Muscle of leg (tissue), 11 donors: ENCODE data around the gene GRK4. TPM values are rescaled to one million over a fixed set of nuclear protein-coding genes. Genes with fewer than 3 reads are reported as not detected.

Source experiments
- DNase-seq: peaks from one replicate; pipeline ENCODE4 v3.0.0; 2013
- H3K27ac ChIP-seq: one replicate; pipeline ENCODE4 v1.5.1; 2013; ENCODE audit warnings: mild to moderate bottlenecking, low read length, control low read depth
- H3K27me3 ChIP-seq: one replicate; pipeline ENCODE4 v1.6.1; 2013; ENCODE audit warnings: low read length; ENCODE audit not compliant: control insufficient read depth, insufficient read depth
- H3K36me3 ChIP-seq: one replicate; pipeline ENCODE4 v1.6.1; 2013; ENCODE audit warnings: low read length; ENCODE audit not compliant: control insufficient read depth, insufficient read depth
- H3K4me1 ChIP-seq: one replicate; pipeline ENCODE4 v1.6.1; 2013; ENCODE audit warnings: low read length; ENCODE audit not compliant: control insufficient read depth, insufficient read depth
- H3K4me3 ChIP-seq: one replicate; pipeline ENCODE4 v1.5.1; 2013; ENCODE audit warnings: low read length, control low read depth
- H3K9me3 ChIP-seq: replicated peaks from 2 replicates; pipeline ENCODE4 v1.6.1; 2013; ENCODE audit warnings: low read depth, low read length; ENCODE audit not compliant: control insufficient read depth
- WGBS: methylation state at CpG from one replicate; pipeline ENCODE4 v1.1.5; 2013; ENCODE audit warnings: missing lambda C conversion rate; ENCODE audit not compliant: insufficient coverage; 5-methylcytosine and 5-hydroxymethylcytosine counted together
- polyA plus RNA-seq, 8 donors: library from polyadenylated mRNA; unstranded; fragments of 120-200 nt; gene quantifications; one replicate each; pipeline versions ENCODE4 v1.2.1 to v1.2.3, GENCODE V29; 2013; ENCODE audit warnings: inconsistent platforms in 1 of 8, low replicate concordance in 1 of 8; ENCODE audit not compliant: insufficient read length in 8 of 8, insufficient read depth in 1 of 8
- total RNA-seq: library from RNA; stranded (reverse); fragments of 120-200 nt; gene quantifications from one replicate; pipeline ENCODE4 v1.2.4, GENCODE V29; 2013

Gene GRK4
- total and polyA plus RNA-seq, 9 donors, result 6.7 to 16.1 (median 8.8) TPM

GRCh38 chr4:2961421-2961810, 2.0 kb upstream of the GRK4 start:
- no peak overlapping the region for H3K4me3 ChIP-seq
- H3K4me1 ChIP-seq, result peaks cover 23% of the 10 kb centered on the region
- no peak overlapping the region for H3K27ac ChIP-seq
- 54% methylated on average over 5 of the region's 8 CpGs for WGBS
- no peaks in the 10 kb centered on the region for H3K9me3 ChIP-seq
- H3K36me3 ChIP-seq, result peaks cover 22% of the 10 kb centered on the region
- DNase-seq, result no peak
- no peaks in the 10 kb centered on the region for H3K27me3 ChIP-seq

DNA sequence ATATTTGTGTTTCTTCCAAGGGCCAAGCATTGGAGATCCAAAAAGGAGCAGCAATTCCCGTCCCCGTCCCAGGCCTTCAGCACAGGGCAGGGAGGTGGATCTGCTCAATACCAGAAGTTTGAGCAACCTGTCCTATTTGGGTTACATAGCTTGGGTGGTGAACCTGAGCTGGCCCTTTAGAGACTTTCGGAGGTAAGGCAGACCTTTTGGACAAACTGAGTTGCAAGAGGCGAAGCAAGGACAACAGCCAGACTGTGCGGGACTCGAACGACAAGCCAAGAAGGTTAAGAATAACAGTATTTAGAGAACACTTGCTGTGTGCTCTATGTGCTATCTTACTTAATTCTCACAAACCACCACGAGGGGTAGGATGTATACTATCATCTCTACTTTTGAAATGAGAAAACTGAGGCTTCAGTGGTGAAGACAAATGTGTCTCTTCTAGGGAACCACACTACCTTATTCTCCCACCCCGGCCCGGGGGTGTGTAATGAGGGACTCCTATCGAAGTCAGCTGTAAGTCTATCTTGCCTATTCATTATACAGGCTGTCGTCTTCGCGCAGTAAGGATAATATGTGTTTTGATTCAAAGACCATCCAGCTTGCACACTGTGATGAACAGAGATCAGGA, 1.4 kb upstream of the GRK4 start:
- DNase-seq, result no peak
- Histone ChIP-seq H3K4me3 (peak overlapping the region; percentile 85), H3K36me3 (peaks cover 21% of the 10 kb centered on the region), H3K4me1 (peaks cover 23% of the 10 kb centered on the region), H3K27me3 (no peaks in the 10 kb centered on the region), H3K27ac (peak overlapping the region; percentile 31), H3K9me3 (no peaks in the 10 kb centered on the region)
- 40% methylated on average over 2 of the region's 14 CpGs for WGBS

GRCh38 chr4:2962614-2963174, 677 bp upstream of the GRK4 start:
- Histone ChIP-seq H3K4me1 (peaks cover 23% of the 10 kb centered on the region), H3K27ac (peak overlapping the region; percentile 87), H3K27me3 (no peaks in the 10 kb centered on the region), H3K9me3 (no peaks in the 10 kb centered on the region), H3K4me3 (peak overlapping the region; percentile 85), H3K36me3 (peaks cover 17% of the 10 kb centered on the region)
- under 1% methylated on average over 34 of the region's 40 CpGs for WGBS
- DNase-seq, result peak; percentile 69

DNA sequence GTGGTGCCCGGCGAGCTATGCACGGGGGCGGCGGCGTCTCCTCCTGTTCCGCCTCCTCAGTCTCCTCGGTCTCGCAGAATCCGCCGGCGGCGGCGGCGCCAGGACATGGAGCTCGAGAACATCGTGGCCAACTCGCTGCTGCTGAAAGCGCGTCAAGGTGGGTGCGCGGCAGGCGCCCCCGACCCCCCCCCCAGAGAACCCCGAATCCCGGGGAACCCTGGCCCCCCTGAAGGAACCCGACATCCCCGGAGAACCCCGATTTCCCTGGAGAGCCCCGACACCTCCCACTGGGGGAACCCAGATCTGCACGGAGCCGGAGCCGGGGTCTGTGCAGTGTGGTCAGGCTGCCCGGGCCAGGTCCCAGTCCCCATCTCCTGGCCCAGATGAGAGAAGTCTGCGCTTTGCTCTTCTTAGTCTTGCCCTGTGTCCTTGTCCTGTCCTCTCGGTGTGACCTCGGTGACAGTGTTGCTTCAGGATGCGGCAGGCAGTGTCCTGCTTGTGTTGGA, 648 bp downstream of the GRK4 start:
- no peaks in the 10 kb centered on the region for H3K9me3 ChIP-seq
- peak; percentile 14 for DNase-seq
- WGBS, result 2% methylated on average over 29 of the region's 38 CpGs
- H3K4me1 ChIP-seq, result peaks cover 20% of the 10 kb centered on the region
- H3K27ac ChIP-seq, result no peak overlapping the region
- peak overlapping the region; percentile 74 for H3K4me3 ChIP-seq
- H3K36me3 ChIP-seq, result peaks cover 16% of the 10 kb centered on the region
- no peaks in the 10 kb centered on the region for H3K27me3 ChIP-seq

DNA sequence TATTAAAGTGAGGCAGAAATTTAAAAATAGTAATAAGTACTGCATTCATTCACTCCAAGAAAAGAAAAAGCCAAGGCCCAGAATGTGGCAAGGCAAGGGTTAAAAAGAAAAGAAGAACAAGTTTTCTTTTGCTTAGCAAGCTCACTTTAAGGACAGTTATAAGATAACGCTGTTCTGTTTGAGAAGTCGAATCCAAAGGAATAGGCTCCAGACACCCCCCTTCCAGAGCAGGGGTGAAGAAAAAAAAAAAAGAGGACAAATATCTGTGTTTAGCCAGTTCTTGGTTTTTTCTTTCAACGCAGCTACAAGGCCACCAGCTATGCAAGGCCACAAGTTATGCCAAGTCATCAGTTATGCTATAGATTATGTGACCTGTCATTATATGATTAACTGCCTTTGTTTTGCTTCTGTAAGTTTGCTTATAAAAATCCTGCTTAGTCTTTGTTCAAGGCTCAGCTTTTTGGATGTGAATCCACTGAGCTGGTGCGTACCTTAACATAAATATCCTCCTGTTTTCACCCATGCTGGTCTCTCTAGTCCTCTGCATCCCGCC, 1.4 kb downstream of the GRK4 start:
- no peak for DNase-seq
- Histone ChIP-seq H3K27ac (no peak overlapping the region), H3K27me3 (no peaks in the 10 kb centered on the region), H3K4me3 (no peak overlapping the region), H3K36me3 (peaks cover 13% of the 10 kb centered on the region), H3K4me1 (peaks cover 20% of the 10 kb centered on the region), H3K9me3 (no peaks in the 10 kb centered on the region)
- WGBS, result 86% methylated on average over 2 of the region's 5 CpGs

- DNase-seq, result no peak
- no peak overlapping the region for H3K27ac ChIP-seq
- 78% methylated on average over 16 of the region's 16 CpGs for WGBS
- peaks cover 12% of the 10 kb centered on the region for H3K36me3 ChIP-seq
- H3K9me3 ChIP-seq, result no peaks in the 10 kb centered on the region
- H3K27me3 ChIP-seq, result no peaks in the 10 kb centered on the region
- no peak overlapping the region for H3K4me3 ChIP-seq
- H3K4me1 ChIP-seq, result peaks cover 20% of the 10 kb centered on the region
Measured at GRCh38 chr4:2965262-2965661, 1.9 kb downstream of the GRK4 start.

GRCh38 chr4:2968381-2968780, 5.0 kb downstream of the GRK4 start:
- DNase-seq, result no peak
- Histone ChIP-seq H3K27me3 (no peaks in the 10 kb centered on the region), H3K9me3 (no peaks in the 10 kb centered on the region), H3K27ac (no peak overlapping the region), H3K4me1 (peaks cover 6% of the 10 kb centered on the region), H3K36me3 (peaks cover 10% of the 10 kb centered on the region), H3K4me3 (no peak overlapping the region)
- 62% methylated on average over 3 of the region's 3 CpGs for WGBS

GRCh38 chr4:2971275-2971674, 7.9 kb downstream of the GRK4 start:
- Histone ChIP-seq H3K36me3 (peaks cover 4% of the 10 kb centered on the region), H3K9me3 (no peaks in the 10 kb centered on the region), H3K27me3 (no peaks in the 10 kb centered on the region), H3K4me3 (no peak overlapping the region), H3K27ac (no peak overlapping the region), H3K4me1 (no peaks in the 10 kb centered on the region)
- DNase-seq, result no peak
- WGBS, result 95% methylated on average over 2 of the region's 3 CpGs

DNA sequence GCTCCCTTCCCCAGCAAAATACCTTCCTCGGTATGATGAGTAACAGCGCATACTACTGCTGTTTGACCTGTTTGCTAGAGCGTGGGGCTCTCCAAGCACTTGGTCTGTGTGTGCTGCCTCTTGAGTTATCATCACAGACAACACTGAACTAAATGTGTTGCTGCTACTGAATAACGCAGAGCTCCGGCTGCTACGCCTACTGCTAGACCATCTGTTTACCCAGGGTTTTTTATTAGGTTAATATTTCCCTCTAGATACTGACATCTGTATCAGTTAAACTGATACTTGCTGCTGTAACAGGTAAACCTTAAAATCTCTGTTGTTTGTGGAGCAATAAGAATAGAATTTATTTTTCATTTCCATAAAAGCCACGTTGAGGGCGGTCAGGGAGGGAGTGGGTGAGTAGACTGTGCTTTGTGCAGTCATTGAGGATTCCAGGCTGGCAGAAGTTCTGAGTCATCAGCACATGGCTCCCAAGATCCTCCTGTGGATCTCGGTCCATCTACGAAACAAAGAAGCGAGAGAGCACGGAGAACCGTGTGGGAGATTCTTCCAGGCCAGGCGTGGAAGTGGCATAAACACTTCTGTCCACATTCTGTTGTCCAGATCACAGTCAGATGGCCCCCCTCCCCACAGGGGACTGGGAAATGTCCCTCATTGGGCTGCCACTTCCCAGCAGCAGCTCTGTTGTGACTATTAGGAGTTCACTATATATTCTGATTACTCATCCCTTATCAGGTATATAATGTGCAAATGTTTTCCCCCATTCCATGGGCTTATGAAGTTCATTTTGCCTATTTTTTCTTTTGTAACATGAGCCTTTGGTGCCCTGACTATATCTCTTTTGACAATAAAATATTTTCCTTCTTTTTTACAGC, 14.1 kb downstream of the GRK4 start:
- WGBS, result 71% methylated on average over 9 of the region's 14 CpGs

More for the DNA sequence above, 14.1 kb downstream of the GRK4 start:
- Histone ChIP-seq H3K4me1 (no peaks in the 10 kb centered on the region), H3K4me3 (no peak overlapping the region), H3K36me3 (no peaks in the 10 kb centered on the region), H3K27ac (no peak overlapping the region), H3K27me3 (no peaks in the 10 kb centered on the region), H3K9me3 (peaks cover 10% of the 10 kb centered on the region)
- DNase-seq, result no peak
